WTC11 (cell line): Measurements from ENCODE around the gene SPHK2. TPM values are rescaled to one million over a fixed set of nuclear protein-coding genes. Genes with fewer than 3 reads are reported as not detected.

Experiments used
- ATAC-seq: fragments of 200-7000 bp; cut with Tn5 transposase; 2 replicates; pipeline ENCODE4 v1.10.0; 2021; ENCODE audit warnings: mild to moderate bottlenecking, moderate library complexity
- CTCF ChIA-PET: fragments of 300-600 bp; sonication (Branson Sonifier 250); formaldehyde crosslinking; loops from one replicate; lab custom pipeline; 2021; ENCODE audit warnings: antibody characterized with exemption; lab: Charles Lee
- POLR2A ChIA-PET: fragments of 350-600 bp; sonication (Branson Sonifier 250); formaldehyde crosslinking; loops from one replicate; lab custom pipeline; 2021; ENCODE audit warnings: antibody characterized with exemption; lab: Charles Lee
- DNase-seq: peaks from one replicate; pipeline ENCODE4 v3.0.0; 2021; ENCODE audit warnings: low spot score
- H3K27ac Mint-ChIP-seq: 2 replicates; pipeline ENCODE4 v1.8.0; 2021; ENCODE audit warnings: mixed read lengths
- H3K27me3 Mint-ChIP-seq: 2 replicates; pipeline ENCODE4 v1.8.0; 2021; ENCODE audit warnings: low read depth, mild to moderate bottlenecking, moderate library complexity, mixed read lengths
- H3K36me3 Mint-ChIP-seq: 2 replicates; pipeline ENCODE4 v1.8.0; 2021; ENCODE audit warnings: mixed read lengths
- H3K4me1 Mint-ChIP-seq: 2 replicates; pipeline ENCODE4 v1.8.0; 2022; ENCODE audit warnings: mixed read lengths
- H3K4me3 Mint-ChIP-seq: 2 replicates; pipeline ENCODE4 v1.8.0; 2021; ENCODE audit warnings: mild to moderate bottlenecking, moderate library complexity, mixed read lengths
- H3K9me3 Mint-ChIP-seq: 2 replicates; pipeline ENCODE4 v1.8.0; 2021; ENCODE audit warnings: mixed read lengths
- HMGA2 ChIP-seq: fragments of 250-450 bp; sonication (Bioruptor Pico); IDR thresholded peaks from 2 replicates; pipeline ENCODE4 v1.4.0; 2021; ENCODE audit warnings: mild to moderate bottlenecking, moderate library complexity
- KAT7 ChIP-seq: sonication (generic); formaldehyde crosslinking; IDR thresholded peaks from 2 replicates; pipeline ENCODE4 v1.8.1; 2023; ENCODE audit warnings: missing genetic modification reagents, mild to moderate bottlenecking, borderline replicate concordance
- NFE2L1 ChIP-seq: sonication (generic); formaldehyde crosslinking; IDR thresholded peaks from 2 replicates; pipeline ENCODE4 v1.8.1; 2023; ENCODE audit warnings: missing genetic modification reagents
- TEAD4 ChIP-seq: sonication (generic); formaldehyde crosslinking; IDR thresholded peaks from 2 replicates; pipeline ENCODE4 v1.8.0; 2022; ENCODE audit warnings: mild to moderate bottlenecking, missing genetic modification reagents
- TP53 ChIP-seq: sonication (generic); formaldehyde crosslinking; IDR thresholded peaks from 2 replicates; pipeline ENCODE4 v1.8.1; 2023; ENCODE audit warnings: mild to moderate bottlenecking, missing genetic modification reagents
- ZNF232 ChIP-seq: sonication (generic); formaldehyde crosslinking; IDR thresholded peaks from 2 replicates; pipeline ENCODE4 v1.8.0; 2022; ENCODE audit warnings: mild to moderate bottlenecking, missing genetic modification reagents
- total RNA-seq: library from RNA; stranded (reverse); gene quantifications from 3 replicates; pipeline ENCODE4 v1.2.3, GENCODE V29; 2021
- TF ChIP-seq, protein P1 (sequence below): fragments of 200-600 bp; IDR thresholded peaks from 2 replicates; pipeline ENCODE4 v1.8.0; 2022; ENCODE audit warnings: antibody characterized with exemption
- TF ChIP-seq, protein P2 (sequence below): fragments of 250-450 bp; sonication (Bioruptor Pico); conservative IDR thresholded peaks from 2 replicates; pipeline ENCODE4 v1.9.0; 2021; ENCODE audit warnings: mild to moderate bottlenecking
- TF ChIP-seq, protein P3 (sequence below): sonication (generic); formaldehyde crosslinking; IDR thresholded peaks from 2 replicates; pipeline ENCODE4 v1.8.1; 2022; ENCODE audit warnings: mild to moderate bottlenecking, moderate library complexity, missing genetic modification reagents
- TF ChIP-seq, protein P4 (sequence below): fragments of 250-450 bp; sonication (Bioruptor Pico); IDR thresholded peaks from 2 replicates; pipeline ENCODE4 v1.9.0; 2021; ENCODE audit warnings: mild to moderate bottlenecking, borderline replicate concordance

The SPHK2 gene
- total RNA-seq, 1 experiment from 2014 or later = 64.6 TPM

GRCh38 chr19:48637948-48638830 is 18.9 kb downstream of the SPHK2 start:
- CTCF ChIA-PET = interaction anchor here (1.6 kb wide), 1 partner anchor 175 kb away, joined by 4 read pairs; no protein-coding TSS in a partner anchor
- ATAC-seq (peak; percentile 25), DNase-seq (peak; percentile 85)
- Mint-ChIP-seq H3K4me3 (peak overlapping the region; percentile 81), H3K36me3 (peaks cover 9% of the 10 kb centered on the region; the same call in 1 of the 2 replicates), H3K4me1 (peaks cover 38% of the 10 kb centered on the region), H3K9me3 (no peaks in the 10 kb centered on the region), H3K27me3 (peaks cover 15% of the 10 kb centered on the region), H3K27ac (peak overlapping the region; percentile 98)
- TF ChIP-seq, protein P1, sequence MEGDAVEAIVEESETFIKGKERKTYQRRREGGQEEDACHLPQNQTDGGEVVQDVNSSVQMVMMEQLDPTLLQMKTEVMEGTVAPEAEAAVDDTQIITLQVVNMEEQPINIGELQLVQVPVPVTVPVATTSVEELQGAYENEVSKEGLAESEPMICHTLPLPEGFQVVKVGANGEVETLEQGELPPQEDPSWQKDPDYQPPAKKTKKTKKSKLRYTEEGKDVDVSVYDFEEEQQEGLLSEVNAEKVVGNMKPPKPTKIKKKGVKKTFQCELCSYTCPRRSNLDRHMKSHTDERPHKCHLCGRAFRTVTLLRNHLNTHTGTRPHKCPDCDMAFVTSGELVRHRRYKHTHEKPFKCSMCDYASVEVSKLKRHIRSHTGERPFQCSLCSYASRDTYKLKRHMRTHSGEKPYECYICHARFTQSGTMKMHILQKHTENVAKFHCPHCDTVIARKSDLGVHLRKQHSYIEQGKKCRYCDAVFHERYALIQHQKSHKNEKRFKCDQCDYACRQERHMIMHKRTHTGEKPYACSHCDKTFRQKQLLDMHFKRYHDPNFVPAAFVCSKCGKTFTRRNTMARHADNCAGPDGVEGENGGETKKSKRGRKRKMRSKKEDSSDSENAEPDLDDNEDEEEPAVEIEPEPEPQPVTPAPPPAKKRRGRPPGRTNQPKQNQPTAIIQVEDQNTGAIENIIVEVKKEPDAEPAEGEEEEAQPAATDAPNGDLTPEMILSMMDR = no peak
- TF ChIP-seq, protein P2, sequence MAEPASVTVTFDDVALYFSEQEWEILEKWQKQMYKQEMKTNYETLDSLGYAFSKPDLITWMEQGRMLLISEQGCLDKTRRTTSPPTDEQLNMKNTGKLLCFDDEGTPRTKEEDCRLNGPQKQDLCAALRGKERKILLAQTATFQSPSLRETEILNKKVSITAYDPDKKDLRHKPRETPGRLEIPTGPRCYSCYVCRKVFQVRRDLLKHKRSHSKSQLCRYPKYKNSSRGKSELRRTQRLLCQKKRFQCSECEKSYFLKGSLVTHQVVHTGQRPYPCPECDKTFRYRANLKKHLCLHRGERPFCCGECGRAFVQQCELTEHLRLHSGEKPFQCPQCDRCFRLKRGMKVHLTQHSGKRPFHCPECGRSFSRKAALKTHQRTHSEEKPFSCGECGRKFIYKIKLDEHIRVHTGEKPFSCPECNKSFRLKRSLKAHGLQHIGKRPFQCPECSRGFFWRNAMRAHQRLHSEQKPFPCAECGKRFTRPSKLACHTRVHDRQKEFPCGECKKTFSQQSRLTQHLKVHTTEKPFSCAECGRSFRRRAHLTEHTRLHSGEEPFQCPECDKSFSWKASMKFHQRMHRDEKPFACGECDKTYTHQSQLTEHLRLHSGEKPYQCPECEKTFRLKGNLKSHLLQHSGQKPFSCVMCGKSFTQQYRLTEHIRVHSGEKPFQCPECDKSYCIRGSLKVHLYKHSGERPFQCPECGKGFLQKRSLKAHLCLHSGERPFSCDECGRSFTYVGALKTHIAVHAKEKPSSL (CRISPR knock-in tag) = no peak
- TF ChIP-seq, protein P3, sequence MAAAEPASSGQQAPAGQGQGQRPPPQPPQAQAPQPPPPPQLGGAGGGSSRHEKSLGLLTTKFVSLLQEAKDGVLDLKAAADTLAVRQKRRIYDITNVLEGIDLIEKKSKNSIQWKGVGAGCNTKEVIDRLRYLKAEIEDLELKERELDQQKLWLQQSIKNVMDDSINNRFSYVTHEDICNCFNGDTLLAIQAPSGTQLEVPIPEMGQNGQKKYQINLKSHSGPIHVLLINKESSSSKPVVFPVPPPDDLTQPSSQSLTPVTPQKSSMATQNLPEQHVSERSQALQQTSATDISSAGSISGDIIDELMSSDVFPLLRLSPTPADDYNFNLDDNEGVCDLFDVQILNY (CRISPR knock-in tag) = no peak
- TF ChIP-seq TP53 (CRISPR knock-in tag) (no peak; the same call in 1 of the 2 replicates), TEAD4 (CRISPR knock-in tag) (peak; percentile 3; the same call in 1 of the 2 replicates), HMGA2 (no peak)
- POLR2A ChIA-PET = interaction anchor here (1.2 kb wide), 1 partner anchor 101 kb away, joined by 3 read pairs; no protein-coding TSS in a partner anchor

DNA sequence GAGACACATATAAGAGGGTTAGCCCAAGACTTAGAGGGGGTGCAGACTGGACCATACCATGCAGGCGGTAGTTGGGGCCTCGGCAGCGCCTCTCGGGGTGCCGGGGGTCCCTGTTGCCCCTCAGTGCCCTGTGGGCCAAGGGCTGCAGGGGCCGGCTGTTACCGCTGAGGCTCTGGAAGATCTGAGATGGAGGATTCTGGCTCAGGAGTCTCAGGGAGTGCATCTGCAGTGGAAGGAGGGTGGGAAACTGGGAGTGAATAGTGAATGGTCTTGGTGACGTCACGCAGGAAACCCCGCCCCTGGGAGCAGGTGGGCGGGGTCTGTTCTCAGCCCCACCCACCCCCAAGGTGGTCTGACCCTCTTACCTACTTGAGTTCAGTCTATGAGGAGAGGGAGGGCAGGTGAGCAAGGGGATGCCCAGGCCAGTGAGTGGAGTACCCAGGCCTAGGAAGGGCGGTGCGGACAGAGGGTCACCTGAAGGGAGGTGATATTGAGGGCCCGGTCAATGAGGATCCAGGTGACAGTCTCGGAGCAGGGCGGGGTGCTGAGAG is 19.6 kb downstream of the SPHK2 start:
- CTCF ChIA-PET = interaction anchor here (1.6 kb wide), 1 partner anchor 174 kb away, joined by 4 read pairs; no protein-coding TSS in a partner anchor
- POLR2A ChIA-PET = interaction anchor here (1.0 kb wide), 1 partner anchor 8 kb away, joined by 3 read pairs; no protein-coding TSS in a partner anchor
- peaks cover 34% of the 10 kb centered on the region for H3K4me1 Mint-ChIP-seq
- TF ChIP-seq KAT7 (CRISPR knock-in tag) (no peak), ZNF232 (no peak), NFE2L1 (CRISPR knock-in tag) (no peak)
- TF ChIP-seq, protein P4, sequence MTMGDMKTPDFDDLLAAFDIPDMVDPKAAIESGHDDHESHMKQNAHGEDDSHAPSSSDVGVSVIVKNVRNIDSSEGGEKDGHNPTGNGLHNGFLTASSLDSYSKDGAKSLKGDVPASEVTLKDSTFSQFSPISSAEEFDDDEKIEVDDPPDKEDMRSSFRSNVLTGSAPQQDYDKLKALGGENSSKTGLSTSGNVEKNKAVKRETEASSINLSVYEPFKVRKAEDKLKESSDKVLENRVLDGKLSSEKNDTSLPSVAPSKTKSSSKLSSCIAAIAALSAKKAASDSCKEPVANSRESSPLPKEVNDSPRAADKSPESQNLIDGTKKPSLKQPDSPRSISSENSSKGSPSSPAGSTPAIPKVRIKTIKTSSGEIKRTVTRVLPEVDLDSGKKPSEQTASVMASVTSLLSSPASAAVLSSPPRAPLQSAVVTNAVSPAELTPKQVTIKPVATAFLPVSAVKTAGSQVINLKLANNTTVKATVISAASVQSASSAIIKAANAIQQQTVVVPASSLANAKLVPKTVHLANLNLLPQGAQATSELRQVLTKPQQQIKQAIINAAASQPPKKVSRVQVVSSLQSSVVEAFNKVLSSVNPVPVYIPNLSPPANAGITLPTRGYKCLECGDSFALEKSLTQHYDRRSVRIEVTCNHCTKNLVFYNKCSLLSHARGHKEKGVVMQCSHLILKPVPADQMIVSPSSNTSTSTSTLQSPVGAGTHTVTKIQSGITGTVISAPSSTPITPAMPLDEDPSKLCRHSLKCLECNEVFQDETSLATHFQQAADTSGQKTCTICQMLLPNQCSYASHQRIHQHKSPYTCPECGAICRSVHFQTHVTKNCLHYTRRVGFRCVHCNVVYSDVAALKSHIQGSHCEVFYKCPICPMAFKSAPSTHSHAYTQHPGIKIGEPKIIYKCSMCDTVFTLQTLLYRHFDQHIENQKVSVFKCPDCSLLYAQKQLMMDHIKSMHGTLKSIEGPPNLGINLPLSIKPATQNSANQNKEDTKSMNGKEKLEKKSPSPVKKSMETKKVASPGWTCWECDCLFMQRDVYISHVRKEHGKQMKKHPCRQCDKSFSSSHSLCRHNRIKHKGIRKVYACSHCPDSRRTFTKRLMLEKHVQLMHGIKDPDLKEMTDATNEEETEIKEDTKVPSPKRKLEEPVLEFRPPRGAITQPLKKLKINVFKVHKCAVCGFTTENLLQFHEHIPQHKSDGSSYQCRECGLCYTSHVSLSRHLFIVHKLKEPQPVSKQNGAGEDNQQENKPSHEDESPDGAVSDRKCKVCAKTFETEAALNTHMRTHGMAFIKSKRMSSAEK (CRISPR knock-in tag) = no peak
- peak overlapping the region; percentile 81 for H3K4me3 Mint-ChIP-seq
- no peaks in the 10 kb centered on the region for H3K9me3 Mint-ChIP-seq
- peak overlapping the region; percentile 95 for H3K27ac Mint-ChIP-seq
- peaks cover 15% of the 10 kb centered on the region for H3K27me3 Mint-ChIP-seq
- DNase-seq (peak; percentile 68), ATAC-seq (no peak)
- peaks cover 9% of the 10 kb centered on the region; the same call in 1 of the 2 replicates for H3K36me3 Mint-ChIP-seq
